ENCODE data around the gene STYK1.
A peak's percentile ranks its signal among the peaks of the same experiment; 100 is the strongest.

STYK1 gene

GRCh38 chr12:10673659-10674384 is at the start of gene STYK1:
TSS of gene STYK1 (minus strand) at chr12:10674052. CDS start at chr12:10634618, 39,434 bp downstream.
- FAIRE-seq (peak; percentile 78), DNase-seq (ENCODE audit: insufficient read length, low spot score) (peak; percentile 66)

GRCh38 chr12:10722905-10723746 is 49.3 kb upstream of the STYK1 start, which contains the start of gene YBX3:
TSS of gene YBX3 (minus strand) at chr12:10723323. CDS start at chr12:10723111, 212 bp downstream.
- peak; percentile 83 for TF ChIP-seq POLR2A (IDR thresholded peaks at IDR 0.05; ENCODE audit: low read depth, low read length)
- FAIRE-seq: no peak
- DNase-seq (ENCODE audit: insufficient read length, low spot score): peak; percentile 65

More at GRCh38 chr12:10673659-10674384, at the start of gene STYK1:
- no peak for TF ChIP-seq POLR2A (IDR thresholded peaks at IDR 0.05; ENCODE audit: low read depth, low read length)

GRCh38 chr12:10722502-10722904 is 48.7 kb upstream of the STYK1 start:
- TF ChIP-seq POLR2A (IDR thresholded peaks at IDR 0.05; ENCODE audit: low read depth, low read length): no peak; the same call in 1 of the 2 replicates
- no peak for FAIRE-seq
- peak; percentile 35 for DNase-seq (ENCODE audit: insufficient read length, low spot score)

- DNase-seq (ENCODE audit: insufficient read length, low spot score): peak; percentile 68
- FAIRE-seq: peak; percentile 98
- peak; percentile 8; the same call in 1 of the 2 replicates for TF ChIP-seq POLR2A (IDR thresholded peaks at IDR 0.05; ENCODE audit: low read depth, low read length)
Measured at GRCh38 chr12:10721651-10722501, 48.0 kb upstream of the STYK1 start.

- TF ChIP-seq POLR2A (IDR thresholded peaks at IDR 0.05; ENCODE audit: low read depth, low read length): no peak
- DNase-seq (ENCODE audit: insufficient read length, low spot score): no peak
- FAIRE-seq: peak; percentile 20
Measured at GRCh38 chr12:10720974-10721650, 47.3 kb upstream of the STYK1 start.

GRCh38 chr12:10719482-10719881 is 45.6 kb upstream of the STYK1 start:
- FAIRE-seq: no peak
- DNase-seq (ENCODE audit: insufficient read length, low spot score): no peak
- TF ChIP-seq POLR2A (IDR thresholded peaks at IDR 0.05; ENCODE audit: low read depth, low read length): no peak

GRCh38 chr12:10718279-10718821 is 44.5 kb upstream of the STYK1 start:
- TF ChIP-seq POLR2A (IDR thresholded peaks at IDR 0.05; ENCODE audit: low read depth, low read length): no peak
- no peak for DNase-seq (ENCODE audit: insufficient read length, low spot score)
- FAIRE-seq: peak; percentile 85

- no peak for TF ChIP-seq POLR2A (IDR thresholded peaks at IDR 0.05; ENCODE audit: low read depth, low read length)
- no peak for DNase-seq (ENCODE audit: insufficient read length, low spot score)
- FAIRE-seq: no peak
Measured at GRCh38 chr12:10717410-10717809, 43.6 kb upstream of the STYK1 start.

GRCh38 chr12:10716704-10717315 is 43.0 kb upstream of the STYK1 start:
- FAIRE-seq (peak; percentile 100), DNase-seq (ENCODE audit: insufficient read length, low spot score) (peak; percentile 60)
- no peak for TF ChIP-seq POLR2A (IDR thresholded peaks at IDR 0.05; ENCODE audit: low read depth, low read length)

GRCh38 chr12:10716277-10716676 is 42.4 kb upstream of the STYK1 start:
- DNase-seq (ENCODE audit: insufficient read length, low spot score): no peak

GRCh38 chr12:10715491-10715890 is 41.6 kb upstream of the STYK1 start:
- FAIRE-seq (no peak), DNase-seq (ENCODE audit: insufficient read length, low spot score) (no peak)
- TF ChIP-seq POLR2A (IDR thresholded peaks at IDR 0.05; ENCODE audit: low read depth, low read length): no peak

More at GRCh38 chr12:10716277-10716676, 42.4 kb upstream of the STYK1 start:
- no peak for FAIRE-seq
- no peak for TF ChIP-seq POLR2A (IDR thresholded peaks at IDR 0.05; ENCODE audit: low read depth, low read length)

- FAIRE-seq: no peak
- no peak for DNase-seq (ENCODE audit: insufficient read length, low spot score)
- no peak for TF ChIP-seq POLR2A (IDR thresholded peaks at IDR 0.05; ENCODE audit: low read depth, low read length)
Measured at GRCh38 chr12:10709808-10710207, 36.0 kb upstream of the STYK1 start.
